Thymus (tissue), 11 donors: ENCODE measurements around the gene RENBP. TPM values are rescaled to one million over a fixed set of nuclear protein-coding genes. Genes with fewer than 3 reads are reported as not detected.

ENCODE experiments used
- DNase-seq, 9 donors: peaks; one replicate each; pipeline ENCODE4 v3.0.0-alpha.2; 2013; ENCODE audit warnings: low spot score in 9 of 9, low read depth in 6 of 9, missing footprints in 1 of 9
- H3K27ac ChIP-seq, 2 donors: one replicate each; pipeline ENCODE4 v1.5.1; 2013; ENCODE audit warnings: control low read depth in 1 of 2, low read depth in 1 of 2, low read length in 1 of 2, mild to moderate bottlenecking in 1 of 2, moderate library complexity in 1 of 2
- H3K27me3 ChIP-seq, 2 donors: one replicate each; pipeline ENCODE4 v1.5.1; 2013; ENCODE audit warnings: low read length in 1 of 2; ENCODE audit not compliant: control insufficient read depth in 2 of 2, insufficient read depth in 1 of 2
- H3K36me3 ChIP-seq, 2 donors: one replicate each; pipeline ENCODE4 v1.5.1; 2013; ENCODE audit warnings: low read length in 1 of 2, mild to moderate bottlenecking in 1 of 2, moderate library complexity in 1 of 2; ENCODE audit not compliant: control insufficient read depth in 2 of 2, insufficient read depth in 2 of 2
- H3K4me1 ChIP-seq, 2 donors: one replicate each; pipeline ENCODE4 v1.5.1; 2013; ENCODE audit warnings: low read length in 2 of 2; ENCODE audit not compliant: control insufficient read depth in 2 of 2, insufficient read depth in 2 of 2
- H3K4me3 ChIP-seq, 2 donors: one replicate each; pipeline ENCODE4 v1.5.1; 2013; ENCODE audit warnings: low read length in 2 of 2, control low read depth in 1 of 2, mild to moderate bottlenecking in 1 of 2
- H3K9me3 ChIP-seq, 2 donors: one replicate each; pipeline ENCODE4 v1.5.1; 2013; ENCODE audit warnings: low read length in 1 of 2, mild to moderate bottlenecking in 1 of 2; ENCODE audit not compliant: control insufficient read depth in 2 of 2, insufficient read depth in 1 of 2
- WGBS: extraction: QIAGEN DNeasy Blood & Tissue Kit; methylation state at CpG from one replicate; pipeline ENCODE4 v1.1.7; 2013; 5-methylcytosine and 5-hydroxymethylcytosine counted together
- polyA plus RNA-seq: library from polyadenylated mRNA; stranded (reverse); fragments of 200-250 nt; gene quantifications from one replicate; pipeline ENCODE4 v1.2.3, GENCODE V29; 2013
- total RNA-seq: library from RNA; stranded (reverse); fragments of 120-200 nt; gene quantifications from one replicate; pipeline ENCODE4 v1.2.4, GENCODE V29; 2013
- donor health status: healthy.

The RENBP gene
- total and polyA plus RNA-seq, 2 donors = 9.3 to 18.3 TPM

GRCh38 chrX:153934148-153934761 lies 10.2 kb downstream of the RENBP start:
- H3K36me3 ChIP-seq = peaks cover 15 to 37% of the 10 kb centered on the region in 2 donors
- peaks cover 0 to 30% of the 10 kb centered on the region in 2 donors for H3K4me1 ChIP-seq
- 16% methylated on average over 33 of the region's 33 CpGs for WGBS
- H3K4me3 ChIP-seq = peak overlapping the region; percentile 52 to 67
- H3K27ac ChIP-seq = peak overlapping the region; percentile 32 to 60
- H3K9me3 ChIP-seq = no peaks in the 10 kb centered on the region
- peaks cover 0 to 33% of the 10 kb centered on the region in 2 donors for H3K27me3 ChIP-seq
- no peak for DNase-seq

GRCh38 chrX:153933748-153934147 lies 10.7 kb downstream of the RENBP start:
- WGBS = 70% methylated on average over 7 of the region's 7 CpGs
- H3K27ac ChIP-seq = no peak overlapping the region
- no peaks in the 10 kb centered on the region for H3K9me3 ChIP-seq
- H3K4me3 ChIP-seq = peak overlapping the region; percentile 52 to 67
- peaks cover 0 to 31% of the 10 kb centered on the region in 2 donors for H3K27me3 ChIP-seq
- peaks cover 15 to 37% of the 10 kb centered on the region in 2 donors for H3K36me3 ChIP-seq
- peaks cover 0 to 35% of the 10 kb centered on the region in 2 donors for H3K4me1 ChIP-seq
- DNase-seq = no peak

GRCh38 chrX:153932220-153932915 lies 12.1 kb downstream of the RENBP start:
- Histone ChIP-seq H3K27ac (no peak overlapping the region), H3K9me3 (peaks cover 0 to 6% of the 10 kb centered on the region in 2 donors), H3K4me1 (peaks cover 0 to 39% of the 10 kb centered on the region in 2 donors), H3K4me3 (no peak overlapping the region), H3K36me3 (peaks cover 15 to 37% of the 10 kb centered on the region in 2 donors), H3K27me3 (peaks cover 0 to 31% of the 10 kb centered on the region in 2 donors)
- DNase-seq = no peak
- 97% methylated on average over 13 of the region's 13 CpGs for WGBS

- H3K27me3 ChIP-seq = peaks cover 0 to 31% of the 10 kb centered on the region in 2 donors
- WGBS = 98% methylated on average over 13 of the region's 13 CpGs
- H3K36me3 ChIP-seq = peaks cover 15 to 37% of the 10 kb centered on the region in 2 donors
- no peak overlapping the region for H3K27ac ChIP-seq
- H3K4me3 ChIP-seq = no peak overlapping the region
- peaks cover 0 to 7% of the 10 kb centered on the region in 2 donors for H3K9me3 ChIP-seq
- H3K4me1 ChIP-seq = peaks cover 0 to 45% of the 10 kb centered on the region in 2 donors
- DNase-seq = no peak
These were observed 12.7 kb downstream of the RENBP start for GRCh38 chrX:153931748-153932147.

- Histone ChIP-seq H3K9me3 (peaks cover 0 to 7% of the 10 kb centered on the region in 2 donors), H3K27ac (no peak overlapping the region), H3K27me3 (peaks cover 0 to 29% of the 10 kb centered on the region in 2 donors), H3K4me1 (peaks cover 0 to 50% of the 10 kb centered on the region in 2 donors), H3K4me3 (no peak overlapping the region), H3K36me3 (peaks cover 15 to 37% of the 10 kb centered on the region in 2 donors)
- WGBS = 99% methylated on average over 8 of the region's 8 CpGs
- no peak for DNase-seq
These were observed 13.3 kb downstream of the RENBP start for GRCh38 chrX:153931151-153931550.

GRCh38 chrX:153930011-153930910 lies 14.2 kb downstream of the RENBP start:
- peaks cover 0 to 48% of the 10 kb centered on the region in 2 donors for H3K4me1 ChIP-seq
- no peak overlapping the region for H3K27ac ChIP-seq
- H3K4me3 ChIP-seq = no peak overlapping the region
- 97% methylated on average over 31 of the region's 31 CpGs for WGBS
- H3K27me3 ChIP-seq = peaks cover 0 to 28% of the 10 kb centered on the region in 2 donors
- no peak for DNase-seq
- peaks cover 0 to 7% of the 10 kb centered on the region in 2 donors for H3K9me3 ChIP-seq
- H3K36me3 ChIP-seq = peaks cover 15 to 37% of the 10 kb centered on the region in 2 donors

- Histone ChIP-seq H3K9me3 (peaks cover 0 to 7% of the 10 kb centered on the region in 2 donors), H3K27me3 (peaks cover 0 to 28% of the 10 kb centered on the region in 2 donors), H3K27ac (peak overlapping the region; percentile 31 to 93), H3K4me1 (peaks cover 0 to 53% of the 10 kb centered on the region in 2 donors), H3K4me3 (peak overlapping the region in 1 of 2 donors; percentile 46), H3K36me3 (peaks cover 15 to 37% of the 10 kb centered on the region in 2 donors)
- DNase-seq = no peak
- 91% methylated on average over 10 of the region's 10 CpGs for WGBS
These were observed 14.9 kb downstream of the RENBP start for GRCh38 chrX:153929576-153929975.

GRCh38 chrX:153928846-153929245 lies 15.6 kb downstream of the RENBP start:
- Histone ChIP-seq H3K36me3 (peaks cover 15 to 37% of the 10 kb centered on the region in 2 donors), H3K4me1 (peaks cover 0 to 55% of the 10 kb centered on the region in 2 donors), H3K4me3 (peak overlapping the region; percentile 46 to 61), H3K9me3 (peaks cover 0 to 7% of the 10 kb centered on the region in 2 donors), H3K27ac (peak overlapping the region in 1 of 2 donors; percentile 93), H3K27me3 (peaks cover 0 to 21% of the 10 kb centered on the region in 2 donors)
- DNase-seq = no peak
- 48% methylated on average over 9 of the region's 9 CpGs for WGBS
